WTC11 (cell line): ENCODE results near the gene MSLN. TPM values are rescaled to one million over a fixed set of nuclear protein-coding genes. Genes with fewer than 3 reads are reported as not detected.

Source experiments
- ATAC-seq: fragments of 200-7000 bp; cut with Tn5 transposase; 2 replicates; pipeline ENCODE4 v1.10.0; 2021; ENCODE audit warnings: mild to moderate bottlenecking, moderate library complexity
- CTCF ChIA-PET: fragments of 300-600 bp; sonication (Branson Sonifier 250); formaldehyde crosslinking; loops from one replicate; lab custom pipeline; 2021; ENCODE audit warnings: antibody characterized with exemption; lab: Charles Lee
- POLR2A ChIA-PET: fragments of 350-600 bp; sonication (Branson Sonifier 250); formaldehyde crosslinking; loops from one replicate; lab custom pipeline; 2021; ENCODE audit warnings: antibody characterized with exemption; lab: Charles Lee
- DNase-seq: peaks from one replicate; pipeline ENCODE4 v3.0.0; 2021; ENCODE audit warnings: low spot score
- H3K27ac Mint-ChIP-seq: 2 replicates; pipeline ENCODE4 v1.8.0; 2021; ENCODE audit warnings: mixed read lengths
- H3K27me3 Mint-ChIP-seq: 2 replicates; pipeline ENCODE4 v1.8.0; 2021; ENCODE audit warnings: low read depth, mild to moderate bottlenecking, moderate library complexity, mixed read lengths
- H3K36me3 Mint-ChIP-seq: 2 replicates; pipeline ENCODE4 v1.8.0; 2021; ENCODE audit warnings: mixed read lengths
- H3K4me1 Mint-ChIP-seq: 2 replicates; pipeline ENCODE4 v1.8.0; 2022; ENCODE audit warnings: mixed read lengths
- H3K4me3 Mint-ChIP-seq: 2 replicates; pipeline ENCODE4 v1.8.0; 2021; ENCODE audit warnings: mild to moderate bottlenecking, moderate library complexity, mixed read lengths
- H3K9me3 Mint-ChIP-seq: 2 replicates; pipeline ENCODE4 v1.8.0; 2021; ENCODE audit warnings: mixed read lengths
- ARID4B ChIP-seq: sonication (generic); formaldehyde crosslinking; IDR thresholded peaks from 2 replicates; pipeline ENCODE4 v1.8.0; 2023; ENCODE audit warnings: missing genetic modification reagents, mild to moderate bottlenecking, borderline replicate concordance
- E2F5 ChIP-seq: sonication (generic); formaldehyde crosslinking; IDR thresholded peaks from 2 replicates; pipeline ENCODE4 v1.8.1; 2022; ENCODE audit warnings: mild to moderate bottlenecking, moderate library complexity, missing genetic modification reagents
- FOXJ3 ChIP-seq: sonication (generic); formaldehyde crosslinking; IDR thresholded peaks from 2 replicates; pipeline ENCODE4 v1.9.0; 2021; ENCODE audit warnings: missing genetic modification reagents, mild to moderate bottlenecking, borderline replicate concordance
- GABPB1 ChIP-seq: sonication (generic); formaldehyde crosslinking; IDR thresholded peaks from 2 replicates; pipeline ENCODE4 v1.8.1; 2023; ENCODE audit warnings: mild to moderate bottlenecking, missing genetic modification reagents
- GRHL2 ChIP-seq: fragments of 250-450 bp; sonication (Bioruptor Pico); IDR thresholded peaks from 2 replicates; pipeline ENCODE4 v1.8.0; 2022; ENCODE audit warnings: mild to moderate bottlenecking, moderate library complexity; ENCODE audit not compliant: insufficient replicate concordance, severe bottlenecking
- MYBL2 ChIP-seq: sonication (generic); formaldehyde crosslinking; IDR thresholded peaks from 2 replicates; pipeline ENCODE4 v1.8.1; 2023; ENCODE audit warnings: mild to moderate bottlenecking, moderate library complexity, missing genetic modification reagents
- NFE2L1 ChIP-seq: sonication (generic); formaldehyde crosslinking; IDR thresholded peaks from 2 replicates; pipeline ENCODE4 v1.8.1; 2023; ENCODE audit warnings: missing genetic modification reagents
- OVOL2 ChIP-seq: fragments of 250-450 bp; sonication (Bioruptor Pico); IDR thresholded peaks from 2 replicates; pipeline ENCODE4 v1.9.0; 2021; ENCODE audit warnings: mild to moderate bottlenecking, borderline replicate concordance
- PREB ChIP-seq: sonication (generic); formaldehyde crosslinking; IDR thresholded peaks from 2 replicates; pipeline ENCODE4 v1.8.1; 2022; ENCODE audit warnings: mild to moderate bottlenecking, missing genetic modification reagents, moderate library complexity, borderline replicate concordance
- SMAD3 ChIP-seq: sonication (generic); formaldehyde crosslinking; IDR thresholded peaks from 2 replicates; pipeline ENCODE4 v1.8.0; 2022; ENCODE audit warnings: missing genetic modification reagents, mild to moderate bottlenecking, borderline replicate concordance
- SP1 ChIP-seq: sonication (generic); formaldehyde crosslinking; conservative IDR thresholded peaks from 2 replicates; pipeline ENCODE4 v1.8.1; 2022; ENCODE audit warnings: missing genetic modification reagents
- TCF7 ChIP-seq: sonication (generic); formaldehyde crosslinking; IDR thresholded peaks from 2 replicates; pipeline ENCODE4 v1.8.0; 2022; ENCODE audit warnings: mild to moderate bottlenecking, low read depth, missing genetic modification reagents, moderate library complexity
- TP53 ChIP-seq: sonication (generic); formaldehyde crosslinking; IDR thresholded peaks from 2 replicates; pipeline ENCODE4 v1.8.1; 2023; ENCODE audit warnings: mild to moderate bottlenecking, missing genetic modification reagents
- USF2 ChIP-seq: sonication (generic); formaldehyde crosslinking; IDR thresholded peaks from 2 replicates; pipeline ENCODE4 v1.8.1; 2023; ENCODE audit warnings: mild to moderate bottlenecking, missing genetic modification reagents, moderate library complexity
- ZBTB43 ChIP-seq: sonication (generic); formaldehyde crosslinking; IDR thresholded peaks from 2 replicates; pipeline ENCODE4 v1.8.1; 2023; ENCODE audit warnings: mild to moderate bottlenecking, missing genetic modification reagents
- ZNF317 ChIP-seq: sonication (generic); formaldehyde crosslinking; IDR thresholded peaks from 2 replicates; pipeline ENCODE4 v1.8.1; 2023; ENCODE audit warnings: low read depth, mild to moderate bottlenecking, moderate library complexity, missing genetic modification reagents, borderline replicate concordance
- ZNF423 ChIP-seq: fragments of 250-450 bp; sonication (Bioruptor Pico); IDR thresholded peaks from 2 replicates; pipeline ENCODE4 v2.1.2; 2022; ENCODE audit warnings: mild to moderate bottlenecking, moderate library complexity
- ZNF425 ChIP-seq: fragments of 250-450 bp; sonication (Bioruptor Pico); conservative IDR thresholded peaks from 2 replicates; pipeline ENCODE4 v1.9.0; 2021; ENCODE audit warnings: mild to moderate bottlenecking
- ZNF671 ChIP-seq: fragments of 250-450 bp; sonication (Bioruptor Pico); IDR thresholded peaks from 2 replicates; pipeline ENCODE4 v1.8.0; 2021; ENCODE audit warnings: mild to moderate bottlenecking
- total RNA-seq: library from RNA; stranded (reverse); gene quantifications from 3 replicates; pipeline ENCODE4 v1.2.3, GENCODE V29; 2021

MSLN gene
- total RNA-seq, 1 experiment from 2014 or later = 0.20 TPM

GRCh38 chr16:768428-768827 is 7.9 kb downstream of the MSLN start:
- ATAC-seq (peak; percentile 21; the same call in 1 of the 2 replicates), DNase-seq (no peak)
- H3K27me3 Mint-ChIP-seq = no peaks in the 10 kb centered on the region
- no peak overlapping the region for H3K4me3 Mint-ChIP-seq
- no peak overlapping the region for H3K27ac Mint-ChIP-seq
- H3K4me1 Mint-ChIP-seq = no peaks in the 10 kb centered on the region
- no peaks in the 10 kb centered on the region for H3K9me3 Mint-ChIP-seq
- POLR2A ChIA-PET = no interaction called here
- CTCF ChIA-PET = no interaction called here
- TF ChIP-seq ZNF317 (CRISPR knock-in tag) (no peak), SMAD3 (no peak), ZNF671 (no peak), NFE2L1 (CRISPR knock-in tag) (no peak), GRHL2 (CRISPR knock-in tag) (no peak), TCF7 (no peak), E2F5 (CRISPR knock-in tag) (no peak), ZNF425 (no peak), SP1 (CRISPR knock-in tag) (no peak), MYBL2 (CRISPR knock-in tag) (no peak), ZNF423 (CRISPR knock-in tag) (no peak), OVOL2 (CRISPR knock-in tag) (no peak), TP53 (no peak), ARID4B (CRISPR knock-in tag) (no peak)
- H3K36me3 Mint-ChIP-seq = no peaks in the 10 kb centered on the region

- H3K27ac Mint-ChIP-seq = no peak overlapping the region
- POLR2A ChIA-PET = no interaction called here
- DNase-seq (no peak), ATAC-seq (no peak)
- H3K4me1 Mint-ChIP-seq = no peaks in the 10 kb centered on the region
- no peaks in the 10 kb centered on the region for H3K27me3 Mint-ChIP-seq
- CTCF ChIA-PET = no interaction called here
- H3K9me3 Mint-ChIP-seq = no peaks in the 10 kb centered on the region
- no peaks in the 10 kb centered on the region for H3K36me3 Mint-ChIP-seq
- no peak overlapping the region for H3K4me3 Mint-ChIP-seq
- TF ChIP-seq SMAD3 = no peak
- no peak for TF ChIP-seq SP1 (CRISPR knock-in tag)
- TF ChIP-seq FOXJ3 (CRISPR knock-in tag) = no peak
- no peak for TF ChIP-seq USF2 (CRISPR knock-in tag)
- TF ChIP-seq GABPB1 (CRISPR knock-in tag) = no peak
- no peak for TF ChIP-seq ZBTB43 (CRISPR knock-in tag)
- TF ChIP-seq E2F5 (CRISPR knock-in tag) = no peak
- no peak for TF ChIP-seq PREB (CRISPR knock-in tag)
Observed at GRCh38 chr16:769184-769784, 8.8 kb downstream of the MSLN start.
